Vagina (tissue), 2 donors: Measurements from ENCODE around the gene PSTPIP2. TPM values are rescaled to one million over a fixed set of nuclear protein-coding genes. Genes with fewer than 3 reads are reported as not detected.
A peak's percentile ranks its signal among the peaks of the same experiment; 100 is the strongest.
"Not testable (repeated sequence)": the region's sequence is repeated elsewhere in the genome, so short reads cannot be mapped to it uniquely, and the experiment has no call there.

Experiments used
- DNase-seq, 2 donors: peaks; one replicate each; pipeline ENCODE4 v3.0.0-alpha.2; 2017; ENCODE audit errors: extremely low spot score in 2 of 2
- H3K27ac ChIP-seq: fragments of 200-600 bp; sonication (generic); one replicate; pipeline ENCODE4 v1.5.1; 2019
- H3K27me3 ChIP-seq: fragments of 200-600 bp; sonication (generic); one replicate; pipeline ENCODE4 v1.5.1; 2019
- H3K36me3 ChIP-seq, 2 donors: fragments of 200-600 bp; sonication (generic); one replicate each; pipeline ENCODE4 v1.5.1; 2017 to 2019
- H3K4me1 ChIP-seq: fragments of 200-600 bp; sonication (generic); one replicate; pipeline ENCODE4 v1.5.1; 2019
- H3K4me3 ChIP-seq, 2 donors: fragments of 200-600 bp; sonication (generic); 1 replicate in 1 of 2; 2 replicates in 1 of 2; pipeline ENCODE4 v1.5.1; 2016 to 2019
- H3K9me3 ChIP-seq: fragments of 200-600 bp; sonication (generic); one replicate; pipeline ENCODE4 v1.5.1; 2019
- CTCF ChIP-seq, 3 experiments: fragments of 450-650 bp in 2 of 3; fragments of 200-600 bp in 1 of 3; sonication (generic) in 1 of 3; IDR thresholded peaks; one replicate each; pipeline ENCODE4 v1.5.1; 2017 to 2019; ENCODE audit warnings: antibody characterized with exemption in 3 of 3, mild to moderate bottlenecking in 2 of 3, moderate library complexity in 2 of 3
- POLR2A ChIP-seq, 2 donors: fragments of 450-650 bp; IDR thresholded peaks; one replicate each; pipeline ENCODE4 v1.6.1; 2017; ENCODE audit warnings: antibody characterized with exemption in 2 of 2, mild to moderate bottlenecking in 2 of 2, moderate library complexity in 2 of 2
- POLR2AphosphoS5 ChIP-seq, 2 donors: sonication (generic); formaldehyde crosslinking; IDR thresholded peaks; one replicate each; pipeline ENCODE4 v1.9.0; 2017; ENCODE audit warnings: antibody characterized with exemption in 2 of 2, mild to moderate bottlenecking in 2 of 2, low read depth in 1 of 2; ENCODE audit not compliant: insufficient read depth in 1 of 2
- intact Hi-C: fragments of 100-400 bp; cut with DNase I; formaldehyde crosslinking; loops from one replicate; pipeline ENCODE4 v1.15.1; 2023
- total RNA-seq: library from RNA; depleted of rRNA; stranded (reverse); fragments of >200 nt; gene quantifications from one replicate; pipeline ENCODE4 v1.2.3, GENCODE V29; 2016

Gene PSTPIP2
- total RNA-seq, 1 donor from 2014 or later, result 9.1 TPM

- H3K36me3 ChIP-seq, result no peaks in the 10 kb centered on the region
- intact Hi-C loops, result no loop called here
- TF ChIP-seq POLR2A (IDR thresholded peaks at IDR 0.05) (no peak), POLR2AphosphoS5 (IDR thresholded peaks at IDR 0.05; ENCODE audit: insufficient read depth in 1 of 2, low read depth in 1 of 2) (peak; percentile 90 to 93), CTCF (IDR thresholded peaks at IDR 0.05) (no peak)
- H3K4me1 ChIP-seq, result peaks cover 32% of the 10 kb centered on the region
- no peaks in the 10 kb centered on the region for H3K9me3 ChIP-seq
- peak; percentile 96 to 97 for DNase-seq
- H3K27me3 ChIP-seq, result no peaks in the 10 kb centered on the region
- H3K4me3 ChIP-seq, result peak within 1 kb of the TSS; percentile 66 to 78
- H3K27ac ChIP-seq, result peak within 1 kb of the TSS; percentile 60
Observed at GRCh38 chr18:45967007-45967706, 104.9 kb downstream of the PSTPIP2 start, which contains the start of gene EPG5. TSS of gene EPG5 (minus strand) at chr18:45967329. CDS start at chr18:45967239, 90 bp downstream.

- H3K27ac ChIP-seq, intact Hi-C loops, H3K27me3 ChIP-seq, H3K36me3 ChIP-seq, DNase-seq, H3K9me3 ChIP-seq, H3K4me3 ChIP-seq: not testable (repeated sequence)
- peaks cover 32% of the 10 kb centered on the region for H3K4me1 ChIP-seq
Observed at GRCh38 chr18:45964913-45965312, 107.1 kb downstream of the PSTPIP2 start.

- Histone ChIP-seq H3K4me1 (peaks cover 40% of the 10 kb centered on the region), H3K4me3 (no peak overlapping the region), H3K36me3 (no peaks in the 10 kb centered on the region), H3K27me3 (no peaks in the 10 kb centered on the region), H3K27ac (no peak overlapping the region), H3K9me3 (no peaks in the 10 kb centered on the region)
- intact Hi-C loops, result no loop called here
- no peak for DNase-seq
- TF ChIP-seq POLR2A (IDR thresholded peaks at IDR 0.05) (no peak), CTCF (IDR thresholded peaks at IDR 0.05) (no peak), POLR2AphosphoS5 (IDR thresholded peaks at IDR 0.05; ENCODE audit: insufficient read depth in 1 of 2, low read depth in 1 of 2) (no peak)
Observed at GRCh38 chr18:45962866-45963265, 109.2 kb downstream of the PSTPIP2 start.

GRCh38 chr18:45962461-45962860 is 109.6 kb downstream of the PSTPIP2 start:
- Histone ChIP-seq H3K27me3 (no peaks in the 10 kb centered on the region), H3K36me3 (no peaks in the 10 kb centered on the region), H3K4me1 (peaks cover 36% of the 10 kb centered on the region), H3K9me3 (no peaks in the 10 kb centered on the region), H3K27ac (no peak overlapping the region), H3K4me3 (no peak overlapping the region)
- intact Hi-C loops, result no loop called here
- TF ChIP-seq POLR2A (IDR thresholded peaks at IDR 0.05) (no peak), CTCF (IDR thresholded peaks at IDR 0.05) (no peak), POLR2AphosphoS5 (IDR thresholded peaks at IDR 0.05; ENCODE audit: insufficient read depth in 1 of 2, low read depth in 1 of 2) (no peak)
- DNase-seq, result no peak

- intact Hi-C loops, result not testable (repeated sequence)
Observed at GRCh38 chr18:45959484-45959883, 112.6 kb downstream of the PSTPIP2 start.

GRCh38 chr18:45958730-45959129 is 113.3 kb downstream of the PSTPIP2 start:
- Histone ChIP-seq H3K4me1 (peaks cover 20% of the 10 kb centered on the region), H3K9me3 (no peaks in the 10 kb centered on the region), H3K4me3 (no peak overlapping the region), H3K36me3 (peaks cover 0 to 9% of the 10 kb centered on the region in 2 donors), H3K27me3 (no peaks in the 10 kb centered on the region), H3K27ac (no peak overlapping the region)
- TF ChIP-seq CTCF (IDR thresholded peaks at IDR 0.05) (no peak), POLR2A (IDR thresholded peaks at IDR 0.05) (no peak), POLR2AphosphoS5 (IDR thresholded peaks at IDR 0.05; ENCODE audit: insufficient read depth in 1 of 2, low read depth in 1 of 2) (no peak)
- no peak for DNase-seq
- intact Hi-C loops, result no loop called here

More at GRCh38 chr18:45959484-45959883, 112.6 kb downstream of the PSTPIP2 start:
- H3K4me3 ChIP-seq, H3K36me3 ChIP-seq, DNase-seq, H3K9me3 ChIP-seq, H3K27ac ChIP-seq, H3K27me3 ChIP-seq: not testable (repeated sequence)
- H3K4me1 ChIP-seq, result peaks cover 22% of the 10 kb centered on the region
